Measurements from ENCODE around the gene FAM240A.

The FAM240A gene

DNA sequence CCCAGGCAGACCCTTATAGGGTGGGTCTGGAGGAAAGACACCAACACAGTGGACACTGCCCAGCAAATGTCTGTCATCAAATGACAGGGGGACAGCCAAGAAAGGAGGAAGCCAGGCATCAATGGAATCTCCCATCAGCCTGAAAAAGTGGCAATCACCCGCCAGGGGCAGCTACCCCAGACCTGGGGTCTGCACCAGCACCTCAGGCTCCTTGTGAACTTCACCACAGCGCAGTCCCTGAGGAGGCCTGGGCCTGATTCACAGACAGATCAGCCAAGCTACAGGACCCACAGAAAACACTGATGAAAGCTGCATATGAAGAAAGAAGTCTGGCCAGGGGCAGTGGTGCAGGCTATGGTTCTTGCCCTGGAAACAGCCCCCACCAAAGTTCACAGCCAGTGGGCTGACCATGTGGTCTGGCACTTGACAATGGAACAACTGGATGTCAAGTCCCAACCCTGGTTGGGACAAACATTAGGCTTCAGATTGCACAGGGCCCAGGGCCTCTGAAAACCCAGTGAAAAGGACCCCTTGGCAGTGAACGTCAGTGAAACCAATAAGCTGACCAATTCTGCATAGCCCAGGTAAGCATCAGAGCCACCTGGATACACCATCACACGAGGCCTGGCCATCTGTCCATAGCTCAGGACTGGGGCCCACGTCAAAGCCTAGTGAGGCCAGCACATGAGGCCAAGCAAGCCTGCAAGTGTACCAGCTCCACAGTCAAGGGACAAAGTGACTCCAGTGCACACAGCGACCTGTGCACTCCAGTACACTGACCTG, 52.1 kb downstream of the FAM240A start:
- no peak for DNase-seq

DNA sequence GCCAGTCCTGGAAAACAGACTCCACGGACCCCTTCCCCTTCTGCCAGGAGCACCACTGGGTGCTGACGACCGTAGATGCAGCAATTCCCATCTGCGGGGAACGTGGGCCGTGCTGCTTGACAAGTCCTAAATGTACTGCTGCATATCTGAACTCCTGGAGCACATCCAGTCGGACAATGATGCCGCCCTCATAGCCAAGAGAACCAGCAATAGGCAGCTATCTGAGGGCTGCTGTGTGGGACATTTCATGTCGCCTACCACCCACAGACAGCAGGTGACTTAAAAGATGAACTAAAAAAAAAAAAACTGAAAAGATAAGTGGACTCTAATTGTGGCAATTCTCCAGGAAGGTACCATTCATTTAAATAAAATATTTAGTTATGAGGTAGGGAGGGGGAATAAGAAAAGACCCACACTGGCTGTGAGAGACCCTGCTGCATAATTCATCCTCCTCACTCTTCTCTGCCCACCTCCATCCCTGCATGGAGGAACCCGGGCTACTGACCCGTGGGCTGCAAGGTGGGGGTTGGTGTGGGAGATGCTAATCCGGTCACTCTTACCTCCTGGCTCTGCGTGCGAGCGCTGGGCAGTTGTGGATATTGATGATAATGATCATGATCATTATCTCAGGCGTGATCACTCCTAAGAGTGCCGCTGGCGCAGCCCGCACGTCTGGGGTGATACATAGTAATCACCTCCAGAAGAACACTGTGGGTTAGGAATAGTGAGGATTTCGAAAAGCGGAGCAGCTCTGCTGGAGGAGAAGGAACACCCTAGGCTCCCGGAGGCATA, 52.8 kb downstream of the FAM240A start:
- DNase-seq: no peak

DNA sequence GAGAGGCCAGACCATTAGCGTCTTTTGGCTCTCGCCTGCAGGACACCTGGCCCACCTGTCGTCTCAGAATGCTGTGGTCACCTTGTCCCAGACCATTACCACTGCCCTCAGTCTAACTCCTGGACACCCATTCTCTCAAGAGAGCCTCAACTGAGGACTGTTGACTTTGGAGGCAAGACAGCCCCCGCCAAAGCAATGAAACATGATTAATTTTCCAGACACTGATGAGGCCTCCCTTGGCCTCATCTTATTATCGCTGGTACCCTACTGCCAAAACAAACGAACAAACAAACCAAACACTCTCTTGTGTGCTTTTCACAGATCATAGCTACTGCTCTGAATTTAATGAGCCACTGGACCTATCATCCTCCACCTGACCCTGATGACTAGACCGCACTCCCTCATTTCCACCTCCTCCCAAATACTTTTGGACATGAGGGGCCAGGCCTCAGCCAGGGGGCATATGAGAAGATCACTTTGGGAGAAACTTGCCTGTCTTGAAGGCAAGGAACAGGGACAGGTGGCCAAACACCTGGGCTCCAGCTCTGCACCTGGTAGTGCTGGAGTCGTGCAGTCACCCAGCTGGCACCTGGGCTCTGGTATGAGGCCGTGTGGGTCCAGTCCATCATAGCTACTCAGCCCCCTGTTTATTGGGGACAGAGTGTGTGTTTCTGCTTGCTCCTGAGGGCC, 53.6 kb downstream of the FAM240A start:
- no peak for DNase-seq

DNA sequence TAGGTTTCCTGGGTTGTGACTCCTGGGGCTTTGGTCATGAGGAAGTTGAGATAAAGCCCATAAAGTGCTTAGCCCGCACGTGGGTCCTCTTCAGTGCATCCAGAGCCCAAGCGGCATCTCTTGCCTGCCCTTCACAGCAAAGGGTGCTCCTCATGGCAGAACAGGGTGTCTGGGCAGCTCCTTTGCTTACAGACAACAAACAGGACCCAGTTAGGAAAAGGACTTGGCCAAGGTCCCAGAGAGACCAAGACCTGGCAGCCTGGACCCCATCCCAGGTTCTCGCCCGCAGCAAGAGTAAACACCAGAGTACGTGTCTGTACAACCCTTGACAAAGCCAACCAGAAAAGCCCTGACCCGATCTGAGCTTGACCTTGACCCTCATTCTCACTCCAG, 54.1 kb downstream of the FAM240A start:
- DNase-seq: no peak

DNA sequence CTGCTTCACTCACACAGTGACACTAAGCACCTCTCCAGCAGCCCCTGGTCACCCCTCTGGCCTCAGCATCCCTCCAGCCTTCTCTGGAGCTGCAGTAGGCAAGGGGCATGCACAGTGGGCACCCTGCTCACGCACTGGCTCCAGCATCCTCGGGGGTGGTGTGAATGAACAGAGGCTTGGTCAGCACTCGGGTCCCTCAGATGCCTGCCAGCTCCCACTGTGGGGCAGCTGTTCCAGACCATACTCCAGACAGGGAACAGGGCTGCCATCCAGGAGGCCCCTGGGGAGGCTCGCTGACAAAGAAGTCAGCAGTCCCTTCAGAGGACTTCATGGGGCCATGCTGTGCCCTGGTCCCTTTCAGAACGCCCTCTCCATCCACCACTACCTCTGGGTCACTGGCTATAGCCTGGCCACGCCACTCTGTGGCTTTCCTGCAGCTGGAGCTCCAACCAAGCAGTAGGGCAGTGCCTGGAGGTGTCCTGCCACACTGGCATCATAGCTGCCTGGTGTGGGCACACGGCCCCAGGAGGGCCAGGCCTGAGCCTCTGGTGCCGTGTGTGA, 54.8 kb downstream of the FAM240A start:
- DNase-seq: no peak

DNA sequence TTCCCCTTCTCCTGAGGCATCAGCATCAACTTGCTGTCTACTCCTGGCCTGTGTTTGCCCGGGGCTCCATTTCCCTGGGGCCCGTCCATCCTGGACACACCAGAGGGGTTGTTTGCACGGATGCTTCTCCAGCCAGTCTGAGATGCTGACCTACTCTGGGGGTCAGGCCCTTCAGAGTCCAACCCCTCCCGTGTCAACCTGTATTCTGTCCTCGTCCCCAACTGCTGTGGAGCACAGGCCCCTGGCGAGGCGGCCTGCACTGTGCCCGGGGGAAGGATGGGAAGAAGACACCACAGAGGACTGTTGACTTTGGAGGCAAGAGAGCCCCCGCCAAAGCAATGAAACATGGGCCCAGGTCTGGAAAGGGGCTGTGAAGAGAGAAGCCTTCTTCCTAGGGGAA, 55.3 kb downstream of the FAM240A start:
- no peak for DNase-seq

DNA sequence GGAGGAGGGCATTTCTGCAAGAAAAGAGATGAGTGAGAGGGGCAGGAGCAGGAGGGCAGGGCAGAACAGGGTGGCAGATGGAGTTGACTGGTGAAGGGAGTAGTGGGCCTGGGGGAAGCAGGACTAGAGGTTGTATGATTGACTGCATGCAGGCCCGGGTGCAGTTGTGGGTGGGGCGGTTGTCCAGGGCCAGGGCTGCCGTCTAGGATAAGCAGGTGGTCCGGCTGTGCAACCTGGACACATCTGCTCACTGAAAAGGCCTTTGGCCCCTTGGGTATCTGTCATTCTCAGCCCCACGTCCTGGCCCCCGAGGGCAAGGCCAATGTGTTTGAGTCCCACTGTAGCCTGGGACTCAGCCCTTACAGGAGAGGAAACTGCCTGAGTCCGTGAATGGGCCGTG, 55.8 kb downstream of the FAM240A start:
- DNase-seq: no peak

DNA sequence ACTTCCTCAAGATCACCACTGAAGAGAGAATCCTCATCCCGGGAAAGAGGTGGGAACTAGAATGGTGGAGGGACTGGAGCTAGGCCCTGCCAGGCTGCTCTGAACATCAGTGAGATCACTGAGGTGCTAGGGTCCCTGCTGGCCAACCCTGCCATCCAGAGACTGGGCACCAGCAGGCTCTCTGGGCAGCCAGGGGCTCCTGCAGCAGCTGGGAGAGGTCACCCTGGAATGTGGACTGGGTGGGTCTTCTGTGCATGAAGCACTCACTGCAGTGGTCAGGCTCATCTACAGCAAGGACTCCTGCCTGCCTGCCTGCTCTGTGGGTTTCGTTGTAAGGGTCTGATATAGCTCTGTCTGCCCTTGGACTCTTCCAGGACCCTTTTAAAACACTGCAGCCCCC, 56.3 kb downstream of the FAM240A start:
- no peak for DNase-seq

DNA sequence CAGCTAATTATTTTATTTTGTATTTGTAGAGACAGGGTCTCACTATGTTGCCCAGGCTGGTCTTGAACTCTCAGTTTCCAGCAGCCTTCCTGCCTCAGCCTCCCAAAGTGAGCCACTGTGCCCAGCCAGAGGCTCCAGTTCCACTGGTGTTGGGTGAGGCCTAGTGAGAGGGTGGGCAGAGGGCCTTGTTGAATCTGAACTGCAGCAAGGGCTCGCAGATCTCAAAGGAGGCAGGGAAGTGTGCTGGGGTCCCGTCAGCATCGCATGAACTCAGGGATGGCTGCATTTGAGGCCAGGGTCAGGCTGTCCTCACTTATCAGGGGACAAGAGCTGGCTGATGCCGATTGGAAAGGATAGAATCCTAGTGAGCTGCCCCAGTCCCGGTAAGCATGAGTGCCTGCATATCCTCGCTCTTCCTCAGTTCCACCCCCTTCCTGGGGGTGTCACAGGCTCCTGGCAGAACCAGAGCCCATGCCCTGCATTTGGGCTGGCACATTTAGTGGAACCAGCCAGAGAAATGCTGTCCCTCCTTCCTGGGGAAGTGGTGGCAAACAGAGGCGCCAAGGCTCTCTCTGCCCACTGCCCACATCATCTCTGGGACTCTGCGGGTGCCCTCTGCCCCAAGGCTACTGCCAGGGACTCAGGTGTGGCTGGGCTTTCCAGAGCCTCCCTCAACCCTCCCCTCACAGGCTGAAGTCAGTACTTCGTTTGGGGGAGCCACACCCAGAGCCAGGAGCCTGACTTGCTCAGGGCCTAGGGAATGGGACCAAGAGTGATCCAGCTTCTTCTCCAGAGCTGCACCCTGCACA, 57.1 kb downstream of the FAM240A start:
- no peak for DNase-seq

DNA sequence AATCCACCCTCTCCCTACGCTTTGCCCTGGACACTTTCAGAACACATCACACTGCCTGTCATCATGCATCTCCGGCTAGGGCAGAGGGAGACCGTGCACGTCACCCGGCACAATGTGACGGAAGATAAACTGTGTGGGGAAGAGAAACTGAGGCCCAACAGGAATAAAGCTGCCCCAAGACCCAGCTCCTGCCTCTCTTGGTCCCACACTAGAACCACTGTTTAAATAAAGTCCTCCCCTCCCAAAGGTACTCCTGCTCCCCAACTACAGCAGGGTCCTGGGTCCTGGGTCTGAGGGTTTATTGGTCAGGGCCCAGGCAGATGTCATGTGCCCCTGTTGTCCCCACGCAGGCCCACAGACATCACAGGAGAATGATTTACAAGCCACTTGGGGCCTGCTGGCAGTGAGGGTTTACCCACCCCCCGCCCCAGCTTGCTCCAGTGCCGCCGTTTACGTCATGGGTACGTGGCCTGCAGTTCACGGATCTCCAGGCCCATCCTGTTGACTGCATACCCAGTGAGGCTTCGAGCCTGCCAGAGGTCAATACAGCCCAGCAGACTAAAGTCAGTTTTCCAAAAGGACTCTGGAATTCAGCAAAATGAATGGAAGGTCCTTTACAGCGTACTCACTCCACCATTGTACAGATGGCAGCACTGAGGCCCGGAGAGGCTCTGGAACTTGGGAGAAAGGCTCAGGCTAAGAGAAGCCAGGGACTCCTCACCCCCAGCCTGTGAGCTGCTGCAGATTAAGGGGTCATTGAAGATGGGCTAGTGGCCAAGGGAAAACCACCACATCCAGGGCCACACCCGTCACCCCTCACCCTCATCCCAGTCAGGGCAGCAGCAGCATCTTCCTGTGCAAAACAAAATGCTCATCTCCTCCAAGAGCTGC, 57.9 kb downstream of the FAM240A start:
- DNase-seq: no peak

DNA sequence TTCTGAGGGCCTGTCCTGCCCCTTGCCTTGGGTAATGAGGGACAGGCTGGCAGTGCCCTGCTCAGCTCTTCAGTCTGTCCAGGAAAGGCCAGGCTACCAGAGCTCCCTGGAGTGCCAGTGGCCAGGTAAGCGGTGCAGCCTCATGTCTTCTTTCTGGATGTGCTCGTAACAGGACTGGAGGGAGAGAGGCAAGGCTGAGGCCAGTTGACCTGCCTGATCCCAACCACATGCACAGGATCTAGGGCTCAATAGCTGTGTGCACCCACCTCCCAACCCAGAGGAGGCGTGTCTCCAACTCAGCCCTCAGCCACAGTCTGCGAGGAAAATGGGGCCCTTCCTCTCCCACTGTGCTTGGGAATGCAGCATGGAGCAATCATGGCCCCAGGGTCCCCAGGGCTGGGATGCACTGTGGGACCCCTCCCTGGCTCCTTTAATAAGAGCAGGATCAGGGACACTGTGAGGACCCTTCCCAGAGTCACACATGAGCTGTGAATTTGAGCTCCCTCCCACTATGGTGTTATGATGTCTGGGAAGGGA, 58.6 kb downstream of the FAM240A start:
- no peak for DNase-seq

DNA sequence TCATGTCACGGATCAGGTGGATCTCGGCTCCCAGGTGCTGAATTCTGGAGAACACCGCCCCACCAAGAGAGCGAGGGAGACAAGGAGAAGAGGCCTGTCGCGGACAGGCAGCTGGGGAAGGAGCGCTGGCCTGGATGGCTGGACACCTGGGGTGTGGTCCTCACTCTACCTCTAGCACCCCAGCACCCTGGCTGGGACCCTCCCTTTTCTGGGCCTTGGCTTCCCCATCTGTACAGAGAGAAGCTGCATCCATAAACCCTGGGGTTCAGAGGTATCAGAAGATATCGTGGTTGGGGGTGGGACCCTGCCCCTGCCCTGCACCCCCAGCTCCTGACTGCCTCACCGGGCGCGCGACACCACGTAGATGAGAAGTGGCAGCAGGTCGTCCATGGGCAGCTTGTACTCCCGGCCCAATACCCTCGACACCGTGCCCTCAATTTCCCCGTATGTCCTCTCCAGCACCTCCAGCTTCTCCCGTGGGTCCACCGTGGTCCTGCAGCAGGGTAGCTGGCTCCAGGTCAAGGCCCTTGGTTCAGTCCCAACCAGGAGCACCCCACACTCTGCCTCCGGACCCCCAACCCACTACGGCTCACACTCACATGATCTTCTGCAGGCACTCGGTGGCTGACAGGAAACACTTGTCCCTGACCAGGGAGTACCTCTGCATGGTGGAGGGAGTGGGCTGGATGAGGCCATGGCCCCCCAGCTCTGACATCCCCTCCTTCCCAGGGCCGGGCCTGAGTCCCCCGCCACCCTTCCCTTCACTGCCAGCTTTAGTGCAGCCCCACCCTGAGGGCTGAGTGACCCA, 59.4 kb downstream of the FAM240A start:
- DNase-seq: no peak

DNA sequence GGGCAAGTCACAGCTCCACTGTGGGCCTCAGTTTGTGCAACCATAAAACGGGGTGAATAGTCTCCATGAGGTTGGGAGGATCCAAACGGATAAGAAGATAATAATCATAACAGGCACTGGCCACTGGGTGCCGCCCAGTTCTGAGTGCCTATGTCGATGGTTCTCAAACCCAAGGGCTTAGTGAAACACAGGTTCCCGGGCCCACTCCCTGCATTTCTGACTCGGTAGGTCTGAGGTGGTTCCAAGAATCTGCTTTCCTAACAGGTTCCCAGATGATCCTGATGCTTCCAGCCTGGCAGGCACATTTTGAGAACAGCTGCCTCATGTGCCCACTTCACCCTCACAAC, 60.0 kb downstream of the FAM240A start:
- DNase-seq: no peak

DNA sequence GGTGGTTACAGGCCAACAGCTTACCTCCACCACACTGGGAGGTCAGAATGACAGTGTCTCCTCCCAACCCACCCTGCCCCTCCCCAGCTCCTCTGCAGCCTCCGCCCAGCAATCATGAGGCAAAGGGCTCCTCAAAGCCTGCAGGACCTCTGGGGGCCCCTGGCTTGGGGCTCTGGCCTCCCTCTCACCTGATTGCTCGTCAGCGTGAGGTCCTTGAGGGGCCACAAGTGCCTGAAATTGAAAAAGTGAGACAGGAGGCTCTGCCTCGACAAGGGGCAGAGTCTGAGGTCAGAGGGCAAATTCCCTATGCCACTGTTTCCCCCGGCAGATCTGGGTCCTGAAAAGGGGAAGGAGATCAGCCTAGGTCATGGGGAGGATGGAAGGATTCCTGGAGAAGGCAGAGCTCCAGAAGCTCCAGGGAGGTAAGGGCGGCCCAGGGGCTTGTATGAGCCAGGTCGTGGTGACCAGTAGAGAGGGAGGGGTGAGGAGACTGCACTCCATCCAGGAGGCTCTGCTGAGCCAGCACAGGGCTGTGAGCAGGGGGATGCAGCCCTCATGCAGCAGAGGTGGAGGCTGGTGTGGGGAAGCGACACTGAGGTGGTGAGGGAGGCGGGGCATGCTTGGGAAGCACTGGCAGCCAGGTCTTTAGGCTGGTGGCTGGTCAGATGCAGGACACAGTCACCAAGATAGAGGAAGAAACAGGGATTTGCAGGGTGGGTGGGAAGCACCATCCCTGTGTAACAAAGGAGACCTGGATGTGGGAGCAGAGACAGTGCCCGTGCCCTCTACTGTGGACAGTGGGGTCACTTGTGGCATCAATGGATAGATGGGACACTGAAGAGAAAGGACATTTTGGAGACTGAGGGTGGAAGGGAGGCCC, 61.1 kb downstream of the FAM240A start:
- DNase-seq: no peak

DNA sequence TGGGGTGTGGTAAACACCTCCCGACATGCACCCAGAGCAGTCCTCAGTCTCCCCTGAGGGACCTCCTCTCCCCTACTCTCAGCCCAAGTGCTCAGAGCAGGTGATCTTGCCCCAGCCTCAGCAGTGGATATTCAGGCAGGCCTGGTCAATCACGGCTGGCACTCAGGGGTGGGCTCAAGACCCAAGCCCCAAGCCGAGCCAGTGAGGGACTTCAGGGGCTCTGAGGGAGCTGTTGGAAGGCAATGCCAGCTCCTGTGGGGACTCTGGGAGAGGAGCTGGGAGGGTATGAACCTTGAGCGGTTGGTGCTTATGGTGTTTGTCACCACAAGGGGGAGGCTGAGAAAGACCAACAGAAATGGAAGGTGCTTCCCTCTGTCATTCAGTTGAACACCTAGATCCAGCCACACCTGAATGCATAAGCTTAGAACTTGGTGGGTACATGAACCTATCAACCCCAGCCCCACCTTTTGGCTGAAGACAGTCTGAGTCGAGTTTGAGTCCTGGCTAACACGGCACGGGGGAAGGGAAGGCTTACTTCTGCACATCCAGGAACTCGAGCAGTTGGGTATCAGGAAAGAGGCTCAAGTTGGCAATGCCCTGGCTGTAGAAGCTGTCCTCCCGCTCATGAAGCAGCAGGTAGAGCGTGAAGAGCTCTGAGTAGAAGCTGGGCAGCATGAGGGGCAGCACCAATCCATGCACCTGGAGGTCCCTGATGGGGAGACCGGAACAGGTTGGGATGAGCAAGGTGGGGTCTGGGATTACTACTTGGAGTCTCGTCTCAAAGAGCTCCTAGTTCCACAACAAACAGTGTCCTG, 61.9 kb downstream of the FAM240A start:
- no peak for DNase-seq

DNA sequence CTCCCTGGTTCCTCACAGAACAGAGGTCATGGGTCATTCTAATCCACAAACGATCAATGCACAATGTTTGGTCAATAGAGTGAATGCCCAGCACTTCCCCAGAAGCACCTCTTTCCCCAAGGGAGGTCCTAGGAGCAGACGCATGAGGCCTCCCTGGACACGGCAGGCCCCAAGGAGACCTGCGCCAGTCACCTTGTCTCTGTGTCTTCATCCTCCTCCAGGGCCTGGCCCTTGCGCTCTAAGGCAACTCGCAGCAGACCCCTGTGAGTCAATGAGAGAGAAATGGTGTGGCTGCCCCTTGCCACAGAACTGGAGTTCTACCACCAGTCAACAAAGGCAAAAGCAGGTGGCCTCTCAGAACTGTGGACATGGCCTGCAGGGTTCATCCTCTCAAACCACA, 63.1 kb downstream of the FAM240A start:
- no peak for DNase-seq
